OCI-LY7 (cell line): Measurements from ENCODE around the gene GALNT7.

Experiments
- CTCF ChIP-seq: fragments of 200-600 bp; sonication (generic); conservative IDR thresholded peaks from 2 replicates; pipeline ENCODE4 v1.5.1; 2014; ENCODE audit warnings: mild to moderate bottlenecking, antibody characterized with exemption, low read length, moderate library complexity, mixed read lengths
- EZH2phosphoT487 ChIP-seq: fragments of 200-600 bp; sonication (generic); IDR thresholded peaks from 2 replicates; pipeline ENCODE4 v1.6.1; 2018; ENCODE audit warnings: low read depth, borderline replicate concordance, mild to moderate bottlenecking, mixed run types, antibody characterized with exemption, low read length, moderate library complexity, mixed read lengths

GRCh38 chr4:173311368-173311767, 142.8 kb downstream of the GALNT7 start:
- TF ChIP-seq CTCF (no peak), EZH2phosphoT487 (no peak)
